GM12891 (cell line): ENCODE results near the gene FOXK2.

ENCODE experiments used
- DNase-seq: peaks from one replicate; pipeline ENCODE4 v3.0.0; 2011; ENCODE audit warnings: low spot score; ENCODE audit not compliant: insufficient read length
- FAIRE-seq: peaks from 2 replicates; lab custom pipeline; 2011; peaks lifted over from hg19 to GRCh38; lab: Jason Lieb, UNC
- PAX5 ChIP-seq: IDR thresholded peaks from 2 replicates; pipeline ENCODE4 v1.6.1; 2011; ENCODE audit warnings: low read length, moderate library complexity, mild to moderate bottlenecking; ENCODE audit not compliant: insufficient read depth, severe bottlenecking
- POLR2A ChIP-seq: IDR thresholded peaks from 2 replicates; pipeline ENCODE4 v1.6.1; 2011; ENCODE audit warnings: low read depth, low read length, control low read depth
- POLR2AphosphoS5 ChIP-seq: IDR thresholded peaks from 2 replicates; pipeline ENCODE4 v1.6.1; 2011; ENCODE audit warnings: low read depth, low read length, control low read depth
- POU2F2 ChIP-seq: IDR thresholded peaks from 2 replicates; pipeline ENCODE4 v1.6.1; 2011; ENCODE audit warnings: low read depth, mild to moderate bottlenecking, control low read depth, low read length, moderate library complexity
- SPI1 ChIP-seq: IDR thresholded peaks from 2 replicates; pipeline ENCODE4 v1.6.1; 2011; ENCODE audit warnings: low read depth, low read length, control low read depth
- TAF1 ChIP-seq: IDR thresholded peaks from 2 replicates; pipeline ENCODE4 v1.6.1; 2011; ENCODE audit warnings: low read depth, low read length, control low read depth

Gene FOXK2

GRCh38 chr17:82615084-82616020, 95.8 kb downstream of the FOXK2 start:
- DNase-seq (no peak), FAIRE-seq (no peak)
- TF ChIP-seq POLR2A (no peak), POLR2AphosphoS5 (no peak; the same call in 1 of the 2 replicates), PAX5 (no peak), TAF1 (no peak), SPI1 (no peak), POU2F2 (no peak)

DNA sequence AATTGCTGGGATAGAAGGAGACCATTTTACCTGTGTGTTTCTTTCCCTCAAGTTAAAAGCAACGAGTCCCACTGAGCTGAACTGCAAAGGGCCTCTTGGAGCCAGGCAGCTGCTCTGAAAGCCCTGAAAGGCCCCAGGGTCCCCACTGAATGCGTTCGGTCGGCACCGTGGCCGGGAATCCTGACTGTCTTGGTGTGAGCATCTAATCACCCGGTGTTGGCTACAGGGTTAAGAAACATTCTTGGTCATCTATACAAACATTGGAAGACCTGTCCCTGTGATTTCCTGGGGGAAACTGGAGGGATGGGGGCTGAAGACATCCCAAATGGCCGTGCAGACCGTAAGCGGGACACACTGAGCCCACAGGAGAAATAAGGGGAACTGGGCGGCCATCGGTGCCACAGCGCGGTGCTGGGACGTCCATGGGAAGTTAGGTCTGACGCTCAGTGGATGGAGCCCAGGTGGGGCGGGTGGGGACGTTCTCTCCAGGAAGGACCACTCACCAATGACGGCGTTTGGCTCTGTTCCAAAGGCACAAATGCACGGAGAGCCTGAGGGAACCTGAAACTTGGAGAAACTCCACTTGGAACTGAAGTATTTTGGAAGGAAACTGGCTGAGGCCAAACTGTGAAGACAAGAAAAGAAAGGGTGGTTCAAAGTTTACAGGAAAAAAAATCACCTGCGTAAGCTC, 96.6 kb downstream of the FOXK2 start:
- no peak for FAIRE-seq
- DNase-seq = no peak
- no peak for TF ChIP-seq SPI1
- TF ChIP-seq TAF1 = no peak
- no peak for TF ChIP-seq POU2F2
- TF ChIP-seq POLR2A = no peak
- TF ChIP-seq POLR2AphosphoS5 = no peak
- TF ChIP-seq PAX5 = no peak

DNA sequence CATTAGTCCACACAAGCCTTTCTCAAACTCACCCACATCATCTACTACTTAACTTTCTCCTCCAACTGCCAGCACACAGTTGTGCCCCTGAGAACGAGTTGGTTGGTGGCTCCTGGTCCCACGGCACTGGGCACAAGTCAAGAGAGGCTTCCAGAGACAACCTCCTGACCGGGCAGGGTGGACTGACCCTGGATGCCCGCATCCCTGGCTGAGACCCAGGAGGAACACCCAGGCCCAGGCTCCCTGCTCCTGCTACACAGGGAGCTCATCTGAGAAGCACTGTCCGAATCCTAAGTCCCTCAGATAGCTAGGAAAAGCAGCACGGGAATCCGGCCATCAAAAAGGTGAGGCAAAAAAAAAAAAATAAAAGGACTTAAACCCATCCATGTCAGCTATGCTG, 99.7 kb downstream of the FOXK2 start:
- no peak for FAIRE-seq
- no peak for DNase-seq
- TF ChIP-seq POU2F2 = no peak
- no peak for TF ChIP-seq POLR2A
- no peak for TF ChIP-seq TAF1
- TF ChIP-seq POLR2AphosphoS5 = no peak
- no peak for TF ChIP-seq PAX5
- TF ChIP-seq SPI1 = no peak

DNA sequence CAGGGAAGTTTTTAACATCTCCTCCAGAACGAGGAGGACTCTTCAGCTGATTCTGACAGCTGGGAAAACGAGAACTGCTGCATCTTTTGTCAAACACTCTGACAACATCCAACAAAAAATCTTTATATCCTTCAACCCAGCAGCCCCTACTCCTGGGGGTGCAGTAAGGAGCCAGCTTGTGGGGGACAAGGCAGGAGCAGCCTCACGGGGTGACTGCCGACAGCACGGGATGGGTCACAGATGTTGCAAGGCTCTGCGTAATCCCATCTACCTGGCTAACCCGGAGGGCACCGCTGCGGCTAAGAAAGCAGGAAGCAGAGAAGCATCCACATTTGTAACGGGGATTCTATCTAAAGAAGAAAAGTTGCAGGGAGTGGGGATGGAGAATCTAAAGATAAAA, 100.1 kb downstream of the FOXK2 start:
- TF ChIP-seq PAX5 (no peak), SPI1 (no peak), POU2F2 (no peak), TAF1 (no peak), POLR2A (no peak), POLR2AphosphoS5 (no peak)
- DNase-seq (no peak), FAIRE-seq (no peak)

DNA sequence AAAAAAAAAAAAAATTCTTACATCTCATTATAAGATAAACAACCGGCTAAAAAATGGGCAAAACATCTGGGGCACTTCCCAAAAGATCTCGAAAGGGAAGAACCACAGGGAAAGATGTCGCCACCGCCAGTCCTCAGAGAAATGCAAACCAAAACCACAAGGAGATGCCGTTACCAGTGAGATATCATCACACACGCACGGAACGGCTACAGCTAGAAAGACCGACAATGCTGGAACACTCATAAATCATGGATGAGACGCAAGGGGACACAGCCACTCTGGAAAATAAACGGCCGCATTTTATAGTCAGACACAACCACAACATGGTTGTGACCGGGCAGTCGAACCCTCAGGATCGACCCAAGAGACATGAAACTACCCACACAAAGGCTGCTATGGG, 104.2 kb downstream of the FOXK2 start:
- TF ChIP-seq TAF1 = no peak
- no peak for TF ChIP-seq POLR2A
- TF ChIP-seq POLR2AphosphoS5 = no peak
- TF ChIP-seq POU2F2 = no peak
- TF ChIP-seq SPI1 = no peak
- no peak for TF ChIP-seq PAX5
- no peak for FAIRE-seq
- no peak for DNase-seq

- TF ChIP-seq POU2F2 = no peak
- DNase-seq = no peak
- FAIRE-seq = no peak
Measured at GRCh38 chr17:82627405-82627804, 107.9 kb downstream of the FOXK2 start.

DNA sequence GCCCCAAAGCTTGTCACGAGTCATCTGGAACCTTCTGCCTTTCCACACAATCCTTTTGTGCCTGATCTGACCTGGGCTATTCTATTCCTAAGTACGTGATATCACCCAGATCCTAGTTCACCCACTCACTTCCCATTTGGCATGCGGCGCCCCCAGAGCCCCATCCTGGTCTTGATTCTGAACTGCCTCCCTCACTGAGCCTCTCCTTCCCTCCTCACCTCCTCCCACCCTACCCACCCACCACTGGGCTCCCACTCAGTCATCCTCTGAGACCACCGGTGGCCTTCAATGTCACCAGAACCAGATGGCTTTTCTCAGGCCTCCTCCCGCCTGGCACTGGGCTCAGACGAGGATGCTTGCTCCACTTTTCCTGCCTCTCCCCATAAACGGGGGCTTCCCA, 110.2 kb downstream of the FOXK2 start:
- DNase-seq (no peak), FAIRE-seq (no peak)
- no peak for TF ChIP-seq POLR2AphosphoS5
- TF ChIP-seq PAX5 = no peak
- TF ChIP-seq POU2F2 = no peak
- TF ChIP-seq POLR2A = no peak
- TF ChIP-seq TAF1 = no peak
- TF ChIP-seq SPI1 = no peak

- no peak for FAIRE-seq
- no peak for DNase-seq
- TF ChIP-seq SPI1 = no peak
- no peak for TF ChIP-seq POLR2A
- TF ChIP-seq POLR2AphosphoS5 = no peak
- TF ChIP-seq POU2F2 = no peak
- TF ChIP-seq PAX5 = no peak
- no peak for TF ChIP-seq TAF1
Measured at GRCh38 chr17:82630212-82630611, 110.7 kb downstream of the FOXK2 start.

- no peak for TF ChIP-seq TAF1
- TF ChIP-seq POLR2A = no peak
- TF ChIP-seq PAX5 = no peak
- DNase-seq (no peak), FAIRE-seq (no peak)
Measured at GRCh38 chr17:82631544-82631943, 112.0 kb downstream of the FOXK2 start.

DNA sequence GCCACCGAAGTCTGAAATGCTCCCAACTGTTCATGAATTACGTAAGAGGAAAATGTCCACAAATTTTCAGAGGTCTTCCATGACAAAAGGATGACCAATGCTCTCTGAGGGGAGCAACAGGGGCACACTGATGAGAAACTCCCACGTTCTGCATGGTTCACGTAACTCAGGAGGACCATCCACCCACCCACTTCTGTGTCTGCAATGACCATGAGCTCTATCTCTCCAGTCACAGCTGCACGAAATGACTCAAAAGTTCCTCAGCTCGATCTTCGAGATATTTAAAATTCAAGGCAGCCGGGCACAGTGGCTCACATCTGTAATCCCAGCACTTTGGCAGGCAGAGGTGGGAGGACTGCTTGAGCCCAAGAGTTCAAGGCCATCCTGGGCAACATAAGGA, 112.9 kb downstream of the FOXK2 start:
- TF ChIP-seq POLR2A (no peak), SPI1 (no peak), POU2F2 (no peak), POLR2AphosphoS5 (no peak), PAX5 (no peak), TAF1 (no peak)
- no peak for DNase-seq
- no peak for FAIRE-seq
